Measurements from ENCODE around the gene DNMT3B.

DNA sequence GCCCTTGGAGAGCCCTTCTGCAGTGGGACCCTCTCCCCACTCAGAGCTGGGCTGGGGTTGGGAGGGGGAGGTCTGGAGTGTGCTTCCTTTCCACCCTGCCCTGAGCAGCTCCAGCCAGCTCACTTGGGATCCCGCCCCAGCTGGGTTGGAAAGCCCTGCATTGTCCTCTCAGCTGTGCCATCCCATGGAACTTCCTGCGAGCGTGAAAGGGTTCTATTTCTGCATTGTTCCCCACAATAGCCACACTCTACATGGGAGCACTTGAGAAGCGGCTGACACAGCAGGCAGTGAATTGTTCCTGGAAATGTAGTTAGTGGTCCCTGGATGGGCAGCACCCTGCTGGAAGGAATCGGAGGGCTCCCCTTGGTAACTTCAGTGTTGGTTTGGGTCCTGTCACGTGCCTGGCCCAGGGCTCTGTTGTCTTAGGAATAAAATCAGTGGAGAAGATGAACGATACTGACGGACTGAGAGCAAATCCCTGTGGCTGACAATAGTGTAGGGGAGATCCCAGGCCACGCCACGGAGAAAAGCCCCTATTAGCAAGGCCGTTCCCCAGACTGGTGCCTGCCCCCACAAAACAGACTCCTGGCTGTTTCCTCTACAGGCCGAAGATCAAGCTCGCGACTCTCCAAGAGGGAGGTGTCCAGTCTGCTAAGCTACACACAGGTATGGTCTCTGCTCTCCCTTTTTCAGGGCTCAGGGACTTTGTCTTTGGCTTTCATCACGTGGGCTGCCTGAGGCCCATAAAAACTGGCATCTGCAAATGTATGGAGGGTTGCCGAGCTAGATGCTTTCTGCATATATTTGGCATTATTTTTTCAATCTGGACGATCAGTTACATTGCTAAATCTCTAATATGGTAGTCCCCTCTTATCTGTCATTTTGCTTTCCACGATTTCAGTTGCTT is 18.8 kb downstream of the DNMT3B start:
- TF ChIP-seq POLR2AphosphoS5 (IDR thresholded peaks at IDR 0.05; ENCODE audit: low read depth, low read length): no peak
- TF ChIP-seq, protein P1, sequence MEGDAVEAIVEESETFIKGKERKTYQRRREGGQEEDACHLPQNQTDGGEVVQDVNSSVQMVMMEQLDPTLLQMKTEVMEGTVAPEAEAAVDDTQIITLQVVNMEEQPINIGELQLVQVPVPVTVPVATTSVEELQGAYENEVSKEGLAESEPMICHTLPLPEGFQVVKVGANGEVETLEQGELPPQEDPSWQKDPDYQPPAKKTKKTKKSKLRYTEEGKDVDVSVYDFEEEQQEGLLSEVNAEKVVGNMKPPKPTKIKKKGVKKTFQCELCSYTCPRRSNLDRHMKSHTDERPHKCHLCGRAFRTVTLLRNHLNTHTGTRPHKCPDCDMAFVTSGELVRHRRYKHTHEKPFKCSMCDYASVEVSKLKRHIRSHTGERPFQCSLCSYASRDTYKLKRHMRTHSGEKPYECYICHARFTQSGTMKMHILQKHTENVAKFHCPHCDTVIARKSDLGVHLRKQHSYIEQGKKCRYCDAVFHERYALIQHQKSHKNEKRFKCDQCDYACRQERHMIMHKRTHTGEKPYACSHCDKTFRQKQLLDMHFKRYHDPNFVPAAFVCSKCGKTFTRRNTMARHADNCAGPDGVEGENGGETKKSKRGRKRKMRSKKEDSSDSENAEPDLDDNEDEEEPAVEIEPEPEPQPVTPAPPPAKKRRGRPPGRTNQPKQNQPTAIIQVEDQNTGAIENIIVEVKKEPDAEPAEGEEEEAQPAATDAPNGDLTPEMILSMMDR (IDR thresholded peaks at IDR 0.05): no peak
